Omental fat pad (tissue), 4 donors: ENCODE measurements around the gene SLC45A3. TPM values are rescaled to one million over a fixed set of nuclear protein-coding genes. Genes with fewer than 3 reads are reported as not detected.
A peak's percentile ranks its signal among the peaks of the same experiment; 100 is the strongest.

Source experiments
- ATAC-seq: fragments of 150-250 bp; one replicate; pipeline ENCODE4 v1.9.1; 2016; ENCODE audit warnings: mild to moderate bottlenecking, moderate library complexity; ENCODE audit not compliant: low FRiP score
- DNase-seq: peaks from one replicate; pipeline ENCODE4 v3.0.0-alpha.2; 2019; ENCODE audit warnings: low spot score
- total RNA-seq, 4 donors: library from RNA; depleted of rRNA; stranded (reverse); fragments of >200 nt; gene quantifications; one replicate each; pipeline ENCODE4 v1.1.0, GENCODE V29; 2016
- TF ChIP-seq, protein P1 (sequence below), 3 donors: fragments of 450-650 bp; IDR thresholded peaks; one replicate each; pipeline ENCODE4 v1.5.1; 2016 to 2017; ENCODE audit warnings: antibody characterized with exemption in 3 of 3, mild to moderate bottlenecking in 3 of 3, moderate library complexity in 2 of 3

Gene SLC45A3
- total RNA-seq, 4 donors from 2014 or later = 1.6 to 2.4 (median 2.1) TPM

DNA sequence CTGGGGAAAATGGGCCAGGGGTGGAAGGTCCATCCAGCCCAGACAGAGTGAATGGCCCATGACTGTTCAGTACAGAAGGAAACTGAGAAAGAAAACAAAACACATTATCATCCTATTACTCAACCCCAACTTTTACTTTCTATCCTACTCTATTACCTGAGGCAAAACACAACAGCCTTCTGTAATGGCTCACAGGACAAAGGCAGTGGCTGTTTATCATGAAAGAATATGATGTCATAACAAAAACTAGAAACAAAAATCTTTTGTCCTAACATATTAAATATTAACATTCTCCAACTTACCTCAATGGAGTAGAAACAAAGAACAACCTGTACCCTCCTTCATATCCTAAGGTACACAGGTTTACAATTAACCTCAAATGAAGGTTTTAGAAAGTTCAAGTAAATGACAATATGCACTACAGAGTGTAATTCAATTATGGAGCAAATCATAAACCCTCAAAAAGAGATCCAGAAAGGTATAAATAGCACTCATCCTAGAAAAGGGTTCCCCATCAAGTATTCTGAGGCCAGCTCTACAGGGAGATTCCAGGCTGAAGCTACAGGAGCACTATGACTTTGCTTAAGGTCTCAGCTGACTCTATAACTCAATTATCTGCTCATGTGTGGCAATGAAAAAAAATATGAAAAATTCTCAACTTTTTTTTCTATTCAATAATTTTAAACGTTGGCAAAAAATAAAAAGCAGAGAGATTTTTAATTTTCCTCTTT lies 63.6 kb downstream of the SLC45A3 start:
- TF ChIP-seq, protein P1, sequence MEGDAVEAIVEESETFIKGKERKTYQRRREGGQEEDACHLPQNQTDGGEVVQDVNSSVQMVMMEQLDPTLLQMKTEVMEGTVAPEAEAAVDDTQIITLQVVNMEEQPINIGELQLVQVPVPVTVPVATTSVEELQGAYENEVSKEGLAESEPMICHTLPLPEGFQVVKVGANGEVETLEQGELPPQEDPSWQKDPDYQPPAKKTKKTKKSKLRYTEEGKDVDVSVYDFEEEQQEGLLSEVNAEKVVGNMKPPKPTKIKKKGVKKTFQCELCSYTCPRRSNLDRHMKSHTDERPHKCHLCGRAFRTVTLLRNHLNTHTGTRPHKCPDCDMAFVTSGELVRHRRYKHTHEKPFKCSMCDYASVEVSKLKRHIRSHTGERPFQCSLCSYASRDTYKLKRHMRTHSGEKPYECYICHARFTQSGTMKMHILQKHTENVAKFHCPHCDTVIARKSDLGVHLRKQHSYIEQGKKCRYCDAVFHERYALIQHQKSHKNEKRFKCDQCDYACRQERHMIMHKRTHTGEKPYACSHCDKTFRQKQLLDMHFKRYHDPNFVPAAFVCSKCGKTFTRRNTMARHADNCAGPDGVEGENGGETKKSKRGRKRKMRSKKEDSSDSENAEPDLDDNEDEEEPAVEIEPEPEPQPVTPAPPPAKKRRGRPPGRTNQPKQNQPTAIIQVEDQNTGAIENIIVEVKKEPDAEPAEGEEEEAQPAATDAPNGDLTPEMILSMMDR (IDR thresholded peaks at IDR 0.05) = no peak
- DNase-seq (no peak), ATAC-seq (no peak)

DNA sequence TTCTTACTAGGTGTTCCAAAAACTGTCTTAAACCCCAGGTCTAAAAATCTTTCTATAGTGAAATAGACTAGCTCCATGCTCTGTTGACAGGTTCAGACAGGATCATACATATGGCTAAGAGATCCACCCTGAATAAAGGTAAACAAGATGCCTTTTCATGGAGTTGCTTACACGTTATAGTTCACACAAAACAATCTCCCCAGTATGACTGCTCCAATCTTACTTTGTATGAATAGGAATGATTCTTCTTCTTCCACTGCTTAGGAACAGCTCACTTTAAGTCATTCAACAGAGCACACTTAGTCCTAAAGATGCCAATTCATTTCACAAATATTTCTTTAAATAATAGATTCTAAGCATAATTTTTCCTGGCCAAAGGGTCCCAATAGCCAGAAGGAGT lies 64.5 kb downstream of the SLC45A3 start:
- ATAC-seq (no peak), DNase-seq (no peak)
- TF ChIP-seq, protein P1 (IDR thresholded peaks at IDR 0.05) = no peak

DNA sequence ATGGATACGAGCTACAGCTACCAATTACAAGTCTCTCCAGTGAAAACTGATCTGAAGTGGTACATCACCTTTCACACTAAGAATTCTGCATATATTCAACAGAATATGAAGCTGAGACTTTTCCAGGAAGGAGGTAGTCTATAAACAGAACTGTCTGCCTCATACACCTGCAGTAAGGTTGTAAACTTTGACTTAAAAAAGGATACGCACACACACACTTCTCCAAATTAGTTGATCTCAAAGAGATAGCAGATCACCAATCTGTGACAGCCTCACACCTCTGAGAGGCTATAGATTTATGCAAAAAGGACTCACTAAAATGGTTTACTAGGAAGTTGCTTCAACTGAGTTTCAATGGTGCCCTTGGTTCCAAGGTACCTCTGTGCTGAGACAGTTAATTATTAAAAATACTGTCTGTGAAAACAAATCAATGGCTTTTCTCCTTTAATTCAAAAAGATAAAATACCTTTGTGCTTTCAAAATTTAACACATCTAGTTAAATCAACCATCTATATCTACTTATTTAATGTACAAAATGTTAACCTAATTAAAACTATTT lies 66.4 kb downstream of the SLC45A3 start:
- ATAC-seq (no peak), DNase-seq (no peak)
- TF ChIP-seq, protein P1 (IDR thresholded peaks at IDR 0.05) = no peak

DNA sequence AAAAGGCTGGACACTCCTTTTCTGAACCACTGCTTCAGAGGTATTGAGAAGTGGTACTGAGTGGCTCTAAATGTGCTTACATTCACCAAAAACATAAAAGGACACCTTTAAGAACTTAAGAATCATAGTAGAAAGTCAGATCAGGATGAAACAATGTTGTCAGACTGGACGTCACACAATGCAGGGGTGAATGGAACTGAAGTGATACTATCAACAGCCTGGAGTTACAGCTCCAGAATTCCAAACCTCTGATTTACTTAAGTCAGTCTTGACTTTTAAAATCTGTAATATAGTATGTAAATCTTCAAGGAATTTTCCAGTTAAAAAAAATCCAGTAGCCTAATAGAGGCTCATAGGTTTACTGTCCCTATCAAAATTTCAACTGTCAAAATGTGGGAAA lies 67.8 kb downstream of the SLC45A3 start:
- no peak for ATAC-seq
- TF ChIP-seq, protein P1 (IDR thresholded peaks at IDR 0.05) = no peak

DNA sequence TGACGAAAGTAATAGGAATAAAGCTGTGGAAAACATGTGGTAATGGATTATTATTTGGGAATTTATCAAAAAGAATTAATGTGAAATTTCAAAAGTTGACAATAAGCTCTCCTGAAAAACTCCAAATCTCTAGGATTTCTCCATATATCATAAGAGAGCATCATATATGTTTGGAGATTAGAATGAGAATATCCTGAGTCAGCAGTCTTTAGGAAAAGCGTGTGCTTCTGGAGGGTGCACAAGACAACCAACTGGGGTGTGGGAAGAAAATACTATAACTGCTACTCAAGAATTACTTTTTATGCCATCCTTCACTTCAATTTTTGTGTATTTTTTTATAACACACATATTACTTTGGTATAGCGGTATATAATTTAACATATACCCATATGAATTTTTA lies 68.2 kb downstream of the SLC45A3 start:
- TF ChIP-seq, protein P1 (IDR thresholded peaks at IDR 0.05) = no peak
- no peak for DNase-seq
- no peak for ATAC-seq

More for the DNA sequence above, 67.8 kb downstream of the SLC45A3 start:
- DNase-seq = no peak

DNA sequence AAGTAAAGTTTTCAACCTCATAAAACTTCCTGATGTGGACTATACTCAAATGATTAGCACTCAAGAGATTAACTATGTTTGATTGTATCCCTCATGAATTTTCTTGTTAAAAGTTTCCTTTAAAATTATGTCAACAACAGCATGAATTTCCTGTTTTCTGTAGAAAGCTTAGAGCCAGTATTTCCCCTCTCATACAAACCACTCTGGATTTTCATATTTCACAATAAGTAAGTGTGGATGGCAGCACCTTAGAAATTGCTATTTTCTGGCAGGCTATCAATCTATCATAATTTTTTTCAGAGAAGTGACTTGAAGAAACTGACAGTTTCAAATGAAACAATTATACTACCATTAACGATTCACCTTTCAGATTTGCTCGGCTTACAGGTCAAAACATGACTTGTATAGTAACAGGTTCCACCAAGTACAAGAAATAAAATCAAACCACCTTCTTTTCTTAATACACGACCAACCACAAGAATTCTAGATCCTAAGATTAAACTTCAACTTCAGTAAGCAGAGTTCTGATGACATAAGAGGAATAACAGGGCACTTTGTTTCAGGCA lies 69.3 kb downstream of the SLC45A3 start:
- ATAC-seq (no peak), DNase-seq (no peak)
- TF ChIP-seq, protein P1 (IDR thresholded peaks at IDR 0.05) = no peak

DNA sequence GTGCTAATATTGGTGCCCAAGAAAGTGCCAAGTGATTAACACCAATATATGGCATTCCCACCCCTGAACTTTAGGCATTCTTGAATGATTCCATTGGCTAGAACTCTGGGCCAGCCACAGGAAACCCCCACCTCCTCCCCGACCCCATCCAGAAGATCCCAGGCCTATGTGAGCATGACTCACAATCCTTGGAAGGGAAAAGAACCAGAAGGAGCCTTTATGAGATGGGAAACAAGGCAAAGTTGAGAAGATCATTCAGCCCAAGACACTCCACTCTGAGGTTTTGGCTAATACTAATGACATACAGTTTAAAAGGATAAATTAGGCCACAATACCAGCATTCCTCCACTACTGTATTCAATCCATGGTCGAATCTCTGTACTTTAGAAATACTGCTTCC lies 70.3 kb downstream of the SLC45A3 start:
- ATAC-seq (peak; percentile 23), DNase-seq (no peak)
- TF ChIP-seq, protein P1 (IDR thresholded peaks at IDR 0.05) = no peak
